Stimulated activated naive CD8-positive, alpha-beta T cell treated with anti-CD3 and anti-CD28 coated beads, Interleukin-15, amount 100 ng/mL, for 72 hours (primary cell): ENCODE measurements around the gene TMEM184B.
A peak's percentile ranks its signal among the peaks of the same experiment; 100 is the strongest.

Experiments
- ATAC-seq: fragments of 150-1000 bp; cut with Tn5 transposase; 2 replicates; pipeline ENCODE4 v1.10.0; 2021; ENCODE audit warnings: mild to moderate bottlenecking, moderate library complexity
- DNase-seq, 2 donors: peaks; one replicate each; pipeline ENCODE4 v3.0.0; 2021 to 2022
- H3K27ac Mint-ChIP-seq, 2 donors: one replicate each; pipeline ENCODE4 v1.8.0; 2022; ENCODE audit warnings: mild to moderate bottlenecking in 2 of 2, mixed read lengths in 2 of 2, moderate library complexity in 2 of 2
- H3K27me3 Mint-ChIP-seq: one replicate; pipeline ENCODE4 v1.8.0; 2022; ENCODE audit warnings: mixed read lengths
- H3K4me1 Mint-ChIP-seq: one replicate; pipeline ENCODE4 v1.8.0; 2022; ENCODE audit warnings: mild to moderate bottlenecking, mixed read lengths
- H3K4me3 Mint-ChIP-seq, 2 donors: one replicate each; pipeline ENCODE4 v1.8.0; 2022; ENCODE audit warnings: mild to moderate bottlenecking in 2 of 2, mixed read lengths in 2 of 2, moderate library complexity in 1 of 2
- H3K9me3 Mint-ChIP-seq, 2 donors: one replicate each; pipeline ENCODE4 v1.8.0; 2022; ENCODE audit warnings: mixed read lengths in 2 of 2

The TMEM184B gene

DNA sequence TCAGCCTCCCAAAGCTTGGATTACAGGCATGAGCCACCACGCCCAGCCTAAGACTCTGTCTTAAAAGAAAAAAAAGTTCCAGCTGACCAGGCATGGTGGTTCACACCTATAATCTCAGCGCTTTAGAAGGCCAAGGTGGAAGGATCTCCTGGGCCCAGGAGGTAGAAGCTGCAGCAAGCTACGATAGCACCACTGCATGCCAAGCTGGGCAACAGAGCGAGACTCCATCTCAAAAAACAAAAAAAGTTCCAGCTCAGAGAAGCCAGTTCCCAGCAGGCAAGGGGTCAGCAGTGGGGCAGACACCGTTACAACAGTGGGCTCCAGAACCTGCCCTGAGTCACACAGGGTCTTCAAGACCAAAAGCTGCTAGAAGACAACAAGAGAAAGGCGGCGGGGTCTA is 3.3 kb downstream of the TMEM184B start:
- Mint-ChIP-seq H3K4me1 (peaks cover 80% of the 10 kb centered on the region), H3K4me3 (no peak overlapping the region), H3K27ac (no peak overlapping the region), H3K9me3 (no peaks in the 10 kb centered on the region), H3K27me3 (no peaks in the 10 kb centered on the region)
- ATAC-seq (no peak), DNase-seq (no peak)

DNA sequence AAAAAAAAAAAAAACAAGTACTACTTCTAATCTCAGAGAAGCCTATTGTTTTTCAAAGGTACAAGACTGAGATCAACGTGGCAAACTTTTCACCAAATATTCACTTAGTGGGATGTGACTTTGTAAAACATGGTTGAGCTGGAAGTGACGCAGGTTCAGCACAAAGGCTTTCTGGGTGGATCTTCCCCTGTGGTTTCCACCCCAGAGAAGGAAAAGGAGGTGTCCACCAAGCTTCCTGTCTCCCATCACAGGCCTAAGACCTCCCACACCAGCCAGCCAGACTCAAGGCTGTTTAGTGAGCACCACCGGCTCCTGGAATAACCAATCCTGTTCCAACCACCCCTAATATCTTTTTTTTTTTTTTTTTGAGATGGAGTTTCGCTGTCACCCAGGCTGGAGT is 5.7 kb downstream of the TMEM184B start:
- DNase-seq: peak; percentile 12 to 48
- peaks cover 79% of the 10 kb centered on the region for H3K4me1 Mint-ChIP-seq
- H3K27ac Mint-ChIP-seq: peak overlapping the region; percentile 78 to 90
- H3K4me3 Mint-ChIP-seq: peak overlapping the region; percentile 47 to 67
- peak; percentile 84 for ATAC-seq
- H3K27me3 Mint-ChIP-seq: no peaks in the 10 kb centered on the region
- no peaks in the 10 kb centered on the region for H3K9me3 Mint-ChIP-seq

DNA sequence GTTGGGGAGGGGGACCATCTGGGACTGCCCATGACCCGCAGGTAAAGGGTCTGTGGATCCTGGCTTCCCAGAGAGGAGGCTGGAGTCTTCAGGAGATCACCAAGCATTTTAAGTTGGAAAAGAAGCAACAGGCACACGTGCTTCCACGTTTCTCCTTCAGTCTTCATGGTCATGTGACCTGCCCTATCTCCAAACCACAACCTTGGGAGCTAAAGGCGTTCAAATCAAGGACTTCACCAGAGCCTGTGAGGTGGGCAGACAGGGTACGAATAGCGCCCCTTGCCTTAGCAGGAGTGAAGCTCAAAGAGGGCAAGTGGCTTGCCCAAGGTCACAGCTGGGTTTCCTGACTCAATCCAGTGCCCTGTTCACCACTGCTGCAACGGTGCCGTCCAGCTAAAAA is 6.7 kb downstream of the TMEM184B start:
- Mint-ChIP-seq H3K27me3 (no peaks in the 10 kb centered on the region), H3K4me1 (peaks cover 79% of the 10 kb centered on the region), H3K9me3 (no peaks in the 10 kb centered on the region), H3K4me3 (no peak overlapping the region), H3K27ac (peak overlapping the region in 1 of 2 donors; percentile 33)
- ATAC-seq: no peak
- DNase-seq: no peak

DNA sequence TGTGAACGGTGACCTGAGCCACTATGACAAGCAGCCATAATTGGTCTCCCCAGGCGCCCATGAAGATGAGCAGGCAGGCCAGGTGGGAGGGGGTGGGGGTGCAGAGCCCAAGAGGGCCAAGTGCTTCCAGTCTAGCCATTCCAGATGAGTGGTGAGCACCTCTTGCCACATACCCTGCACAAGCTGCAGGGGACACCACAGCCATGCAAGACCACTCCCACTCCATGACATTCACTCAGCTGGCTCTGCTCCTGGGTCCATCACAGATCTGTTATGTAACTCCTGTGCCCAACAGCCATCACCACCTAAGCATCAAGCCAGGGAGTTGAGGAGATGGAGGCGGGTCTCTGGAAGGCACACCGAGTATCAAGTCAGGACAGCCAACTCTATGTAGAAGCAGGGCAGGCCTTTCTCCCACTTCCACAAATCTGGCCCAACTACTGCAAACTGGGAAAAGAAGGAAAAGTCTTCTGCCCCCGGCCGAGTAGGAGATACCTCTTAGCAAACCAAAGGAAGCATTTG is 8.4 kb downstream of the TMEM184B start:
- H3K9me3 Mint-ChIP-seq: no peaks in the 10 kb centered on the region
- peaks cover 72% of the 10 kb centered on the region for H3K4me1 Mint-ChIP-seq
- DNase-seq (no peak), ATAC-seq (no peak)
- H3K27me3 Mint-ChIP-seq: no peaks in the 10 kb centered on the region
- H3K27ac Mint-ChIP-seq: no peak overlapping the region
- H3K4me3 Mint-ChIP-seq: no peak overlapping the region

DNA sequence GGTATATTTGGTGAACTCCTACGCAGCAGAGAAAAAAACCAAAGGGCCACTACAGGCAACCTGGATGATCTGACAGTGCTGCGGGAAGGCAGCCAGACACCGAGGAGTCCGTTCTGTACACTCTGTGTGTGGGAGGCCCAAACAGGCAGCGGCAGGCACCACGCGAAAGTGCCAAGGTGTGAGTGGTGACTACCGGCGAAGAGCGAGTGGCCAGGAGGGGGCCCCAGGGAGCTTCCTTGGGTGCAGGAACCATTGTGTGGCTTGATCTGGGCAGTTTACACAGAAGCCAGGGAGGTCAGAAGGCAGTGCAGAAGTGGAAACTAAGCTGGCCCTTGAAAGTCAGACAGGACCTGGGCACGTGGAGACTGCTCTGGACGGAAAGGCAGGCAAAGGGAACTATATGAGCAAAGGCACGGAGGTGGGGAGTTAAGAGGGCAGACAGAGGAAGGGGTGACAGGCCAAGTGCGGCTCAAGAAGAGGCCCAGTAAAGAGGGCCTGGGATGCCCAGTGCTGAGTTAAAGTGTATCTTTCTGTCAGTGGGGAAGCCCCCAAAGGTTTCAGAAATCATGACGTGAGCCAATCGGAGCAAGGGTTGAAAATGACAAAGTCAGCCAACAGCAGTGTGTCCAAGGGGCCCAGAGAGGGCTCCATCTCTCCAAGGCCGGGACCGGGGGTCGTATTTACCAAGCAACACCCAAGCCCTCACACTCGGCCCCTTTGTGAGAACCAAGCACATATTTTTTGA is 10.6 kb downstream of the TMEM184B start:
- Mint-ChIP-seq H3K9me3 (no peaks in the 10 kb centered on the region), H3K27ac (peak overlapping the region; percentile 80 to 91), H3K27me3 (no peaks in the 10 kb centered on the region), H3K4me1 (peaks cover 53% of the 10 kb centered on the region), H3K4me3 (peak overlapping the region in 1 of 2 donors; percentile 10)
- peak; percentile 82 for ATAC-seq
- DNase-seq: peak; percentile 28 to 46

DNA sequence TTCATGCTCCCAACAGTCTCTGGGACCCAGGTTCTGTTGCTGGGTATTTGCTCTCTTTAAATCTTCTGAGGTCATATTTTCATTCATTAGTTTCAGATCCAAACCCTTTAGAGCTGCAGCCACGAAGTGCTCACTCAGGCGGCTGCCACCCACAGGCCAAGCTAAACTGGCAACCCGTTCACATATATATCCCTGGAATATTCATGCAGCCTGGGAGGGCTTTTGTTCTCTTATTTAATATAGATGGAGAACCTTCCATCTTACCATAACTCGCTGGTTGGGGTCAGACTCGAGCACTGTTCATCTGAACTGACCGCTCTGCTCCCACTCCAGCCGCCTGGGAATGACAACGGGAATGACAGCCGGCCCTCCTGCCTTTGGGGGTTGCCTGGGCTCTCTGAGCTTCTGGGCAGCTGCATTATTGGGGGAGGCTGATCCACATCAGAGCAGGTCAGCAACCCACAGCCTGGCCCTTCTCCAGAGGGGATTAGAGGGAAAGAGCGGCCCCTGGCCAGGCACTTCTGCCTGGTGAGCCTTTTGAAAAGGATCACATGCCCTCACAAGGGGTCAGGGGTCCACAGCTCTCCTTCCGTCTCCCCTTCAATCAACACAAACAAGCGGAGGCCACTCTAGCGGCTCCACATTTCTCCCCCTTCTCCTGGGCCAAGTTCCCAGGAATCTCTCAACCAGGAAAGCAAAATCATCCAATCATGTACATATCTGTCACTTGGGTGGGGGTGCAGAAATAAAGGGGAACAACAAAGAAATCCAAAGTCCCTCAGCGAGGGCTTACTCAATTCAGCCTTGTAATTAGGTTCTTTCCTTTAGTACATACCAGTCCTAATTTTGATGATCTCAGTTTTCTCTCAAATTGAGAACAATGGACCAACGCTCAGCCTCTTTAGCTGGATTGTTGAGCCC is 11.8 kb downstream of the TMEM184B start:
- Mint-ChIP-seq H3K4me3 (no peak overlapping the region), H3K27me3 (no peaks in the 10 kb centered on the region), H3K9me3 (no peaks in the 10 kb centered on the region), H3K4me1 (peaks cover 41% of the 10 kb centered on the region), H3K27ac (no peak overlapping the region)
- DNase-seq: no peak
- ATAC-seq: no peak

DNA sequence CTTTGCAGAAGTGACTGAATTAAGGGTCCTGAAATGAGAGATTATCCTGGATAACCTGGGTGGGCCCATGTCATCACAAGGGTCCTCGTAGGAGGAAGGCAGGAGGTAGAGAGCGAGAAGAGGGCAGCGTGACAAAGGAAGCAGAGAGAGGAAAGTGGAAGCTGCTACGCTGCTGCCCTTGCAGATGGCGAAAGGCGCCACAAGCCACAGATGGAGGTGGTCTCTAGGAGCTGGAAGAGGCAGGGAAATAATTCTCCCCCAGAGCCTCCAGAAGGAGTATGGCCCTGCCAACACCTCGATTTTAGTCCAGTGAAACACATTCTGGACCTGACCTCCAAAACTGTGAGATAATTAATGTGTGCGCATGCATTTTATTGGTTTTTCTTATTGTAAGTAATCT is 13.4 kb downstream of the TMEM184B start:
- H3K9me3 Mint-ChIP-seq: no peaks in the 10 kb centered on the region
- H3K27ac Mint-ChIP-seq: peak overlapping the region in 1 of 2 donors; percentile 1
- no peaks in the 10 kb centered on the region for H3K27me3 Mint-ChIP-seq
- no peak overlapping the region for H3K4me3 Mint-ChIP-seq
- peaks cover 29% of the 10 kb centered on the region for H3K4me1 Mint-ChIP-seq
- DNase-seq (no peak), ATAC-seq (no peak)

DNA sequence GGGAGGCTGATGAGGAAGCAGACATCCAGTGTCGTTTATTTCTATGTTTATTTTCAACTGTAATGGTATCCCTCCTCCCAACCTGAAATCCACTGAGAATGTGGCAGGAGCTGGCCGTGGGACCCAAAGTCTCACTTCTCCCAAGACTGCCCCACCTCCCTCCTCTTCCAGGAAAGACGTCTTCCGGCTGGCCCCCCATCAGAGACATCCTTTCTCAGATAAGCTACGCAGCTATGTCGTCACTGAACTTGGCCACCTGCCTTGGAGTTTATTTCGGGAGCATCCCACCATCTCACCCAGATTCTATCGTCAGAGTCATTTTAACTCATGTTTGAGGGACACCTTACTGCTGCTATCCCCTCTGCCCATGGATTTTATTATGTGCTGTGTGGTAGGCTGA is 13.9 kb downstream of the TMEM184B start:
- no peak for ATAC-seq
- H3K9me3 Mint-ChIP-seq: no peaks in the 10 kb centered on the region
- H3K27ac Mint-ChIP-seq: peak overlapping the region in 1 of 2 donors; percentile 1
- no peaks in the 10 kb centered on the region for H3K27me3 Mint-ChIP-seq
- no peak for DNase-seq
- no peak overlapping the region for H3K4me3 Mint-ChIP-seq
- H3K4me1 Mint-ChIP-seq: peaks cover 29% of the 10 kb centered on the region

DNA sequence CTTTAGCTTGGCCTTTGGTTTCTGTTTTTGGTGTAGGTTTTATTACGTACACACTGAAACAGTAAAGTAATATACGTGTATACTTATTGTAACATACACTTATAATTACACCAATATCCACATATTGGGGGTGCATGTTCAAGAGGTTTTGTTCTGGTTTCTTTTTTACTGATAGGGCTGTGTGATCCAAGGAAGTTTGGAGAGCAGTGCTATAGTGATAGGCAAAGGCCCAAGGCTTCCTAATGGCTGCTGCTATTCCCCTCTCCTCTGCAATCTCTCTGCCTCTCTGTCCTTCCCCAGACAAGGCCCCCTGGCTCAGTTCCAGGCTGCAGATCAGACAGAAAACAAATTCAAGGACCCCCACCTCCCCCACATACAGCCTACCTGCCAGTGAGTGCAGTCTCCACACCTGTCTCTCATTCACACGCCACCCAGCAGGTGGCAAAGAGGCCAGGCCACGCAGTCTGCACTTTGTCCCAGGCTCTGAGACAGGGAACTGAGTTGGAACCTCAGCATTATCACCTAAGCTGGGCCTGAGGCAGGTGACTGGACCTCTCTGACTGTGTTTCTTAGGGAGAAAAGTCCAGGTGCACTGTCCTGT is 15.1 kb downstream of the TMEM184B start:
- ATAC-seq (no peak), DNase-seq (no peak)
- H3K9me3 Mint-ChIP-seq: no peaks in the 10 kb centered on the region
- no peak overlapping the region for H3K27ac Mint-ChIP-seq
- H3K4me1 Mint-ChIP-seq: peaks cover 22% of the 10 kb centered on the region
- no peaks in the 10 kb centered on the region for H3K27me3 Mint-ChIP-seq
- H3K4me3 Mint-ChIP-seq: no peak overlapping the region

DNA sequence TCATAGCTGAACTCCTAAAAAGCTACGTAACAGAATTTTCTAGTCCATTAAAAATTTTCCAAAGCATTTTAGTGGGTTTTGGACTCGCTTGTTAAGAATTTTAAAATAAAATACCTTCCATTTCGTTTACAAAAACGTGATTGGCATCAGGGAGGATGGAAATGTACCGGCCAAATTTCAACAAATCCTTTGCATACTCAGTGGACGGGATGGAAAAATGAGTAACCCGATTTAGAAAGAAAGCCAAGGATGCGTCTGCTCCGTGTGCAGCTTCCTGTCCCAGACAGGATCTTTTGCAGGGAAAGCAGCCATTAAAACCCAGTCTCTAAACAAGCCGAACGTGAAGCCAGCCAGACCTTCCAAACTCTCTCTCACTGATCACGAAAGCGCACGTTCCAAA is 15.6 kb downstream of the TMEM184B start:
- Mint-ChIP-seq H3K4me3 (no peak overlapping the region), H3K4me1 (peaks cover 18% of the 10 kb centered on the region), H3K27me3 (no peaks in the 10 kb centered on the region), H3K9me3 (no peaks in the 10 kb centered on the region), H3K27ac (peak overlapping the region in 1 of 2 donors; percentile 19)
- no peak for ATAC-seq
- no peak for DNase-seq

DNA sequence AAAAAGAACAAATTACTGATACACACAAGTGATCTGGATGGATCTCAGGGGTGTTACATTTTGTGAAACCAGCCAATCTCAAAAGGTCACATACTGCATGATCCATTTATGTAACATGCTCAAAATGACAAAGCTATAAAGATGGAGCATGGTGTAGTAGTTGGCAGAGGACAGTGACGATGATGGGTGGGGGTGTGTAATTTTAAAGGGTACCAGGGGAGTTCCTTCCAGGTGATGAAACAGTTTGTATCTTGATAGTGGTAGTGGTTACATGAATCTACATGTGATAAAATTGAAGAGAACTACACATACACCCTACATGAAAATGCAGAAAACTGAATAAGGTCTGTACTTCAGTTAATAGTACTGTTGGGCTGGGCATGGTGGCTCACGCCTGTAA is 17.1 kb downstream of the TMEM184B start:
- no peak overlapping the region for H3K27ac Mint-ChIP-seq
- no peak overlapping the region for H3K4me3 Mint-ChIP-seq
- ATAC-seq: no peak
- no peaks in the 10 kb centered on the region for H3K27me3 Mint-ChIP-seq
- peaks cover 4% of the 10 kb centered on the region for H3K4me1 Mint-ChIP-seq
- H3K9me3 Mint-ChIP-seq: no peaks in the 10 kb centered on the region
- no peak for DNase-seq

DNA sequence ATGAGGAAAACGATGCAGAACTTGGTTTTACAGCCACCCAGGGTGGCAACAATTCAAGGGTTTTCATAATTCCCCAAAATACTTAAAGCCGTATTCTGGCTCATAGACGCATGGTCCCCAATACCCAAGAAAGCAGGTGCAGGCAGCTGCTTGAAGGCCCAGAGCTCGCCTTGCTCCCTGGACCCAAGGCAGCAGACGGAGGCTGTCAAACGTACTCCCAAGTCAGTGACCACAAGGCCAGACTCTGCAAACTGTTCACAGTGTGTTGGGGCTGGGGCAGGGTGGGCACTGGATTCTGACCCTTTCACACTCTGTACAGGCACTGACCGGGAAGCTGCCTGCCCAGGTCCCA is 21.5 kb downstream of the TMEM184B start:
- DNase-seq: no peak
- Mint-ChIP-seq H3K4me1 (no peaks in the 10 kb centered on the region), H3K27ac (no peak overlapping the region), H3K4me3 (no peak overlapping the region), H3K27me3 (no peaks in the 10 kb centered on the region), H3K9me3 (peaks cover 0 to 8% of the 10 kb centered on the region in 2 donors)
- no peak for ATAC-seq

DNA sequence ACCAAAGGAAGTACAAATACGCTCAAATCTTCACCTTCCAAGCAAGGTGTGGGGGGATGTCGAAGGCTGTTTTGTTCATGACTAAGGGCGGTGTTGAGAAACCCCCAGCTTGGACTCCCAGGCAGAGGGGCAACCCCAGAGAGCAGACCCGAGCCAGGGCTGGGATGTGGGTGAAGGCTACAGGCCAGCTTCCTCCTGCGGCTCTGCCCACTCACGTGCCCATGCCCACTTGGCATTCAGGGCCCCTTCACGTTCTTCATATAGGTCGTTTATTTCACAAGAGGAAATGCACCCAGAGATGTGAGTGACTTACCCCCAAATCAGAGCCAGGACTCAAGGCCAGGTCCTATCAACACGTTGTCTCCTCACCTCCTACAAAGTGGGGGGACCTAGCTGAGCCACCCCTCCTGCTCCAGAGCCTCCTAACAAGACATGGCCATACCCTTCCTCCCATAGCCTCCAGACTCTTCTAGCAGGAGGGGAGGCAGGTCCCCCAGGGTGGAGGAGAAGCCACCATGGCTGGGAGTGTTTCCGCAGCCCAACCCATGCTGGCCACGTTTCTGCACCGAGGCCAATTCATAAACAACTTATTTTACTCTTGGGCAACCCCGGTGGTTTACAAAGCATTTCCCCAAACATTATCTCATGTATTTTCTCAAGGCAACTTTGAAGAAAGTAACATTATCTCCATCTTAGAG is 22.0 kb downstream of the TMEM184B start:
- no peaks in the 10 kb centered on the region for H3K4me1 Mint-ChIP-seq
- H3K4me3 Mint-ChIP-seq: no peak overlapping the region
- peaks cover 0 to 8% of the 10 kb centered on the region in 2 donors for H3K9me3 Mint-ChIP-seq
- DNase-seq (no peak), ATAC-seq (no peak)
- H3K27ac Mint-ChIP-seq: no peak overlapping the region
- no peaks in the 10 kb centered on the region for H3K27me3 Mint-ChIP-seq

DNA sequence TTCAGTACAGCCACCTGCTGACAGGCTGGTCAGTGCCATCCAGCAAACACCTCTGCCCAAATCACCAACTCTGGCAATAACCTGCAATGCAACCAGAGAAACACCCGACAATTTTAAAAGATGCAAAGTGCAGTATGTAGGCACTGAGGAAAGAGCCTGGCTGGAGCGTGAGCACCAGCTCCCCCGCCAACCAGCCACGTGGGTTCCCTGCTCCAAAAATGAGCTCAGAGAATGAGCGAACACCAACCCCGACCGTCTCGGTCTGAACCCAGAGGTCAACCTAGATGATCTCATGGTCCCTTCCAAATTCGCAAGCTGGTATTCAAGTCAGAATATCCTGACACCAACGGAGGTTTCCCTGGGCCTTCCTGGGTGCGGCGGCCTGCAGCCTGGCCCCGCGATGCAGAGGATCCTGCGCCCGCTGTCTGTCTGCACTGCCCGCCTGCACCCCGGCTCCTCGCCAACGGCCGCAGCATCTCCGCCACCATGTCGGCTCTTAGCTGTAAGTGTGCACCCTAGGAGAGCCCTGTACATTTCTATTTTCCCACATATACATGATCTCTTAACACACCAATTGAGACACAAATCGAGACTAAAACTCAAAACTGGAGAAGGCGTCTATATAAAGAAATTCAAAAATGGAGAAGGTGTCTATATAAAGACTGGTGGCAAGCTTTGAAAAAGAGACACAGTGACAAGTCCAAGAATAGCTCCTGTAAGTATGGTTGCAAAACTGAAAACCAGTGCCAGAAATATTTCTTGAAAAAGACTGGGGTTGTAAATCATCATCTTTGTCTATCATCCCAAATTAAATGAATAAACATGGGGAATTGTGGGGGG is 22.8 kb downstream of the TMEM184B start:
- no peak overlapping the region for H3K27ac Mint-ChIP-seq
- peaks cover 0 to 8% of the 10 kb centered on the region in 2 donors for H3K9me3 Mint-ChIP-seq
- DNase-seq (no peak), ATAC-seq (no peak)
- H3K4me3 Mint-ChIP-seq: no peak overlapping the region
- no peaks in the 10 kb centered on the region for H3K27me3 Mint-ChIP-seq
- no peaks in the 10 kb centered on the region for H3K4me1 Mint-ChIP-seq
